A549 treated with Mapracorat at 1 μM for 4 hours (cell line): ENCODE data around the gene TRIM58. TPM values are rescaled to one million over a fixed set of nuclear protein-coding genes. Genes with fewer than 3 reads are reported as not detected.

Experiments used
- total RNA-seq: library from RNA; stranded (reverse); fragments of 200-300 nt; extraction: Qiagen RNA extraction; gene quantifications from 5 replicates; pipeline ENCODE4 v1.2.3, GENCODE V29; 2022

Gene TRIM58
- total RNA-seq: not detected in 5 replicates

GRCh38 chr1:247857069-247857984, at the start of gene TRIM58:
Gene TRIM58, plus strand, starts transcription at chr1:247857187. Its CDS starts 60 bp downstream, at chr1:247857247.

GRCh38 chr1:247824023-247824422, 33.0 kb upstream of the TRIM58 start, which contains the start of gene OR14A16:
Gene OR14A16, minus strand, starts transcription at chr1:247824119. Its CDS starts 8,390 bp downstream, at chr1:247815729.

GRCh38 chr1:247841796-247842195, 15.2 kb upstream of the TRIM58 start, which contains the start of gene OR11L1:
Gene OR11L1, minus strand, starts transcription at chr1:247841896. Its CDS starts 0 bp downstream, at chr1:247841896.

GRCh38 chr1:247895163-247895637, 38.2 kb downstream of the TRIM58 start, which contains the start of gene OR2W3:
Gene OR2W3, plus strand, starts transcription at chr1:247895587. Its CDS starts 0 bp downstream, at chr1:247895587.

GRCh38 chr1:247919952-247920351, 63.0 kb downstream of the TRIM58 start, which contains the start of gene OR2T8:
Gene OR2T8, plus strand, starts transcription at chr1:247920252. Its CDS starts 766 bp downstream, at chr1:247921018.

GRCh38 chr1:247924868-247925267, 67.9 kb downstream of the TRIM58 start, which contains the start of gene OR2AJ1:
Gene OR2AJ1, plus strand, starts transcription at chr1:247924889. Its CDS starts 8,880 bp downstream, at chr1:247933769.

Other genes with a start within 250 kb of the TRIM58 start
- gene OR13G1, start 177.4 kb upstream of the TRIM58 start, total RNA-seq: not detected in 5 replicates
- not detected in 5 replicates for gene OR6F1, start 140.5 kb upstream of the TRIM58 start, total RNA-seq
- not detected in 5 replicates for gene OR14K1, start 118.6 kb upstream of the TRIM58 start, total RNA-seq
- not detected in 5 replicates for gene OR14A2, start 109.0 kb upstream of the TRIM58 start, total RNA-seq
- not detected in 5 replicates for gene OR1C1, start 96.6 kb upstream of the TRIM58 start, total RNA-seq
- not detected in 5 replicates for gene OR14A16, start 33.1 kb upstream of the TRIM58 start, total RNA-seq
- gene OR11L1, start 15.3 kb upstream of the TRIM58 start, total RNA-seq: not detected in 5 replicates
- not detected in 5 replicates for gene OR2W3, start 38.4 kb downstream of the TRIM58 start, total RNA-seq
- gene OR2T8, start 63.1 kb downstream of the TRIM58 start, total RNA-seq: not detected in 5 replicates
- not detected in 5 replicates for gene OR2AJ1, start 67.7 kb downstream of the TRIM58 start, total RNA-seq
- gene OR2L8, start 91.7 kb downstream of the TRIM58 start, total RNA-seq: not detected in 5 replicates
- gene OR2AK2, start 108.0 kb downstream of the TRIM58 start, total RNA-seq: not detected in 5 replicates
- gene OR2L5, start 156.5 kb downstream of the TRIM58 start, total RNA-seq: not detected in 5 replicates
- gene OR2L2, start 172.9 kb downstream of the TRIM58 start, total RNA-seq: not detected in 5 replicates
- gene OR2L3, start 189.6 kb downstream of the TRIM58 start, total RNA-seq: not detected in 5 replicates
- not detected in 5 replicates for gene OR2L13, start 238.0 kb downstream of the TRIM58 start, total RNA-seq